Caco-2 (cell line): Measurements from ENCODE around the gene SPARC. TPM values are rescaled to one million over a fixed set of nuclear protein-coding genes. Genes with fewer than 3 reads are reported as not detected.

Experiments
- BruUV-seq: library from RNA; stranded (reverse); fragments of 400-500 nt; replicated peaks from 2 replicates; lab custom pipeline; 2021; lab: Mats Ljungman, UMichigan
- CTCF ChIA-PET: fragments of 300-600 bp; sonication (Branson Sonifier 250); formaldehyde crosslinking; loops from one replicate; lab custom pipeline; 2022; ENCODE audit warnings: antibody characterized with exemption; lab: Charles Lee
- POLR2A ChIA-PET: fragments of 300-600 bp; sonication (Branson Sonifier 250); formaldehyde crosslinking; loops from one replicate; lab custom pipeline; 2022; ENCODE audit warnings: antibody characterized with exemption; lab: Charles Lee
- DNase-seq, 2 experiments: peaks; one replicate each; pipeline versions ENCODE4 v3.0.0 to v3.0.0-alpha.2; 2020 to 2022
- H3K27me3 ChIP-seq: replicated peaks from 2 replicates; pipeline ENCODE4 v1.6.0; 2011; ENCODE audit warnings: low read length; ENCODE audit not compliant: control insufficient read depth, insufficient read depth
- H3K36me3 ChIP-seq: 2 replicates; pipeline ENCODE4 v1.5.1; 2011; ENCODE audit warnings: low read length; ENCODE audit not compliant: control insufficient read depth, insufficient read depth
- H3K4me1 ChIP-seq: fragments of 250-450 bp; sonication (Bioruptor Pico); 2 replicates; pipeline ENCODE4 v1.5.1; 2020; ENCODE audit warnings: mild to moderate bottlenecking
- H3K4me3 ChIP-seq: 2 replicates; pipeline ENCODE4 v1.5.1; 2011; ENCODE audit warnings: low read depth, mild to moderate bottlenecking, control low read depth, low read length
- H3K9me3 ChIP-seq: fragments of 250-450 bp; sonication (Bioruptor Pico); 2 replicates; pipeline ENCODE4 v1.5.1; 2020; ENCODE audit warnings: mild to moderate bottlenecking, moderate library complexity
- H3K27ac Mint-ChIP-seq: one replicate; pipeline ENCODE4 v1.8.0; 2022; ENCODE audit warnings: mixed read lengths; ENCODE audit not compliant: unreplicated experiment
- H3K27me3 Mint-ChIP-seq: one replicate; pipeline ENCODE4 v1.8.0; 2022; ENCODE audit warnings: mixed read lengths; ENCODE audit not compliant: insufficient read depth, unreplicated experiment
- H3K36me3 Mint-ChIP-seq: one replicate; pipeline ENCODE4 v1.8.0; 2022; ENCODE audit warnings: mild to moderate bottlenecking, mixed read lengths; ENCODE audit not compliant: insufficient read depth, unreplicated experiment
- H3K4me1 Mint-ChIP-seq: one replicate; pipeline ENCODE4 v1.8.0; 2022; ENCODE audit warnings: low read depth, mixed read lengths; ENCODE audit not compliant: unreplicated experiment
- H3K4me3 Mint-ChIP-seq: one replicate; pipeline ENCODE4 v1.8.0; 2022; ENCODE audit warnings: mild to moderate bottlenecking, moderate library complexity, mixed read lengths; ENCODE audit not compliant: unreplicated experiment
- H3K9me3 Mint-ChIP-seq: one replicate; pipeline ENCODE4 v1.8.0; 2022; ENCODE audit warnings: mixed read lengths; ENCODE audit not compliant: unreplicated experiment
- intact Hi-C: fragments of 100-400 bp; cut with micrococcal nuclease; formaldehyde crosslinking; loops from one replicate; pipeline ENCODE4 v1.10.0; 2022; ENCODE audit not compliant: unreplicated experiment
- total RNA-seq: library from RNA; stranded (reverse); gene quantifications from 2 replicates; pipeline ENCODE4 v1.2.3, GENCODE V29; 2022
- TF ChIP-seq, protein P1 (sequence below), 2 experiments: fragments of 200-600 bp in 1 of 2; IDR thresholded peaks; 1 replicate in 1 of 2; 2 replicates in 1 of 2; pipeline versions ENCODE4 v1.5.1 to v1.8.0; 2011 to 2022; ENCODE audit warnings: antibody characterized with exemption in 1 of 2, control low read depth in 1 of 2, inconsistent platforms in 1 of 2, low read depth in 1 of 2, low read length in 1 of 2, mild to moderate bottlenecking in 1 of 2, moderate library complexity in 1 of 2; ENCODE audit not compliant: insufficient read depth in 1 of 2, severe bottlenecking in 1 of 2, unreplicated experiment in 1 of 2

The SPARC gene
- total RNA-seq, 1 experiment from 2014 or later, result 22.7 TPM

DNA sequence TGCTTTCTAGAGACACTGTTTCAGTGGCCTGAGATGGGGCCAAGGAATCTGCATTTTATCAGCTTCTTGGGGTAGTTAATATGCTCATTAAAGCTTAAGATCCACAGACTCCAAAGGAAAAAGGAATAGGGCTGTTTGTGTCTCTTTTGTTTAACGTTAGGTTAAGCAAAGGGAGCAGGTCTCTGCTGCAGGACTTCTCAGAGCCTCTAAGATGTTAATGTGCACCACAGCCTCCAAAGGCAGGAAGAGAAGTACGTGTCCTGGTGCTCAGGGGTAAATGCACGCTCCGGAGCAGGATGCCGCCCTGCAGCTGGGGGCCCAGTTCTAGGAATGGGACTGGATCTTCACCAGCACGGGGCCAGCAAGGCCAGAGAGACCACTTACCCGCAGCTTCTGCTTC lies 19.6 kb downstream of the SPARC start:
- Mint-ChIP-seq H3K4me1 (peaks cover 28% of the 10 kb centered on the region), H3K9me3 (no peaks in the 10 kb centered on the region), H3K27ac (no peak overlapping the region), H3K27me3 (no peaks in the 10 kb centered on the region), H3K4me3 (no peak overlapping the region), H3K36me3 (no peaks in the 10 kb centered on the region)
- TF ChIP-seq, protein P1, sequence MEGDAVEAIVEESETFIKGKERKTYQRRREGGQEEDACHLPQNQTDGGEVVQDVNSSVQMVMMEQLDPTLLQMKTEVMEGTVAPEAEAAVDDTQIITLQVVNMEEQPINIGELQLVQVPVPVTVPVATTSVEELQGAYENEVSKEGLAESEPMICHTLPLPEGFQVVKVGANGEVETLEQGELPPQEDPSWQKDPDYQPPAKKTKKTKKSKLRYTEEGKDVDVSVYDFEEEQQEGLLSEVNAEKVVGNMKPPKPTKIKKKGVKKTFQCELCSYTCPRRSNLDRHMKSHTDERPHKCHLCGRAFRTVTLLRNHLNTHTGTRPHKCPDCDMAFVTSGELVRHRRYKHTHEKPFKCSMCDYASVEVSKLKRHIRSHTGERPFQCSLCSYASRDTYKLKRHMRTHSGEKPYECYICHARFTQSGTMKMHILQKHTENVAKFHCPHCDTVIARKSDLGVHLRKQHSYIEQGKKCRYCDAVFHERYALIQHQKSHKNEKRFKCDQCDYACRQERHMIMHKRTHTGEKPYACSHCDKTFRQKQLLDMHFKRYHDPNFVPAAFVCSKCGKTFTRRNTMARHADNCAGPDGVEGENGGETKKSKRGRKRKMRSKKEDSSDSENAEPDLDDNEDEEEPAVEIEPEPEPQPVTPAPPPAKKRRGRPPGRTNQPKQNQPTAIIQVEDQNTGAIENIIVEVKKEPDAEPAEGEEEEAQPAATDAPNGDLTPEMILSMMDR (IDR thresholded peaks at IDR 0.05; ENCODE audit: insufficient read depth in 1 of 2, low read depth in 1 of 2, low read length in 1 of 2, severe bottlenecking in 1 of 2, unreplicated experiment in 1 of 2), result no peak
- H3K4me1 ChIP-seq, result peaks cover 47% of the 10 kb centered on the region
- CTCF ChIA-PET, result no interaction called here
- H3K36me3 ChIP-seq, result no peaks in the 10 kb centered on the region
- no peaks in the 10 kb centered on the region for H3K27me3 ChIP-seq
- POLR2A ChIA-PET, result no interaction called here
- no peaks in the 10 kb centered on the region for H3K9me3 ChIP-seq
- H3K4me3 ChIP-seq, result no peak overlapping the region
- intact Hi-C loops, result no loop called here
- no peak for DNase-seq
- BruUV-seq, result no TSS peak

DNA sequence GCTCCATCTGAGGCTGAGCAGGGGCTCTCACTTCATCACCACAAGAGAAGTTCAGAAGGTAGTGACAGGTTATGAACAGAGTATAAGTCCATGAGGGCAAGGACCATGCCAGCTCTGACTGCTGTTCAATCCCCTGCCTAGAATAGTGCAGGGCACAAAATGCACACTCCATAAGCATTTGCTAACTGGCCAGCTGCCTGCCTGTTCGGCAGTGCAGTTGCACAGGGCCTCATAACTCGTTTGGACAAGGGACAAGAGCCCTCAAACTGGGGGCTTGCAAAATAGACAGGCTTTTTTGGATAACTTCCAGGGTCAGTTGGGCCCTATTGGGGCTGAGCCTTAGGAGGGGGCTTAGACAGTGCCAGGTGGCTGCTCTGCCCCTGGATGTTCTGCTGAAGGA lies 21.1 kb downstream of the SPARC start:
- Histone ChIP-seq H3K27me3 (no peaks in the 10 kb centered on the region), H3K4me1 (peaks cover 32% of the 10 kb centered on the region), H3K36me3 (no peaks in the 10 kb centered on the region), H3K9me3 (no peaks in the 10 kb centered on the region), H3K4me3 (no peak overlapping the region)
- no peaks in the 10 kb centered on the region for H3K27me3 Mint-ChIP-seq
- H3K4me1 Mint-ChIP-seq, result peaks cover 24% of the 10 kb centered on the region
- intact Hi-C loops, result no loop called here
- H3K27ac Mint-ChIP-seq, result no peak overlapping the region
- TF ChIP-seq, protein P1 (IDR thresholded peaks at IDR 0.05; ENCODE audit: insufficient read depth in 1 of 2, low read depth in 1 of 2, low read length in 1 of 2, severe bottlenecking in 1 of 2, unreplicated experiment in 1 of 2), result no peak
- no peak for DNase-seq
- BruUV-seq, result no TSS peak
- no peak overlapping the region for H3K4me3 Mint-ChIP-seq
- H3K9me3 Mint-ChIP-seq, result no peaks in the 10 kb centered on the region
- ChIA-PET POLR2A (no interaction called here), CTCF (interaction anchor here (0.7 to 1.5 kb wide), 2 partner anchors 13 to 76 kb away, joined by 4 to 7 read pairs; no protein-coding TSS in a partner anchor)
- H3K36me3 Mint-ChIP-seq, result no peaks in the 10 kb centered on the region

DNA sequence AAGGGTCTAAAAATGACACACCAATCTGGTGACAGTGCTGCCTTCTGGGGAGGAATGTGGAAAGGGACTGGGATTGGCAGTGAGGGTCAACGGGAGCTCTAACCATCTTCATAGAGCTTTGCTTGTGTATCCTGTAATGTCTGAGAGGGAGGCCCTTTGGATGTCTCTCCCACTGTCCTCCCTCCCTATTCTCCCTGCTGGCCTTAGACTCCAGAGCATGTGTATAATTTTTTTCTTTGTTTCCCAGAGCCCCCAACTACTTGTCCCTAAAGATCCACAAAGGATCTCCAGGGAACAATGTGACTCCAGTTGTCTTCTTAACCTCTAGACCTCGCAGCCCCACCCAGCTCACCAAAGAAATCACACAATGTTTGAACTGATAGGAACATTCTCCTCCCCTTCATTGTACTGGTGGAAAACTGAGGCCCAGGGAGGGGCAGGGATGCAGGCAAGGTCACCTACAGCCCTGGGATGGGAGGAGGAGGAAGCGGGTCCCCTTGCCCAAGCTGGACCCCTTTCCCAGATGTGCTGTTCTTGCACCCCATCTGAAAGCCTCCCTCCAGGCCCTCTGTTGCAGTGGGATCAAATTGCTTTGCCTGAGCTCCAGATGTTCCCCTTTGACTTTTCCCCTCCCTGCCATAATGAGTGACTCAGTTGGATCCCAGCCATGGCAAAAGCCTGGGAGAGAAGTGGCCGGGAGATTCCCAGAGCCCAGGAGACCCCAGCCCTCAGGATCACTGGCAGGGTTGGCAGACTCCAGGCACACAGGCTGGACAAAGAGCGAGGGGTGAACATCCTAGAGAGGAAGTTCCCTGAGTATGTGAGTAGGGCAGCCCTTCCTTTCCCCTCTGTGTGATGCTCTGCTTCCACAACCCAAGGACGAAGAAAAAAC lies 21.8 kb downstream of the SPARC start:
- H3K4me3 ChIP-seq, result no peak overlapping the region
- no peaks in the 10 kb centered on the region for H3K9me3 ChIP-seq
- H3K4me1 ChIP-seq, result peaks cover 25% of the 10 kb centered on the region
- H3K36me3 ChIP-seq, result no peaks in the 10 kb centered on the region
- ChIA-PET POLR2A (no interaction called here), CTCF (interaction anchor here (0.7 to 1.5 kb wide), 2 partner anchors 12 to 77 kb away, joined by 4 to 7 read pairs; no protein-coding TSS in a partner anchor)
- TF ChIP-seq, protein P1 (IDR thresholded peaks at IDR 0.05; ENCODE audit: insufficient read depth in 1 of 2, low read depth in 1 of 2, low read length in 1 of 2, severe bottlenecking in 1 of 2, unreplicated experiment in 1 of 2), result no peak
- Mint-ChIP-seq H3K9me3 (no peaks in the 10 kb centered on the region), H3K36me3 (no peaks in the 10 kb centered on the region), H3K4me3 (no peak overlapping the region), H3K4me1 (peaks cover 17% of the 10 kb centered on the region), H3K27me3 (no peaks in the 10 kb centered on the region), H3K27ac (peak overlapping the region; percentile 7)
- no peak for DNase-seq
- H3K27me3 ChIP-seq, result no peaks in the 10 kb centered on the region
- BruUV-seq, result no TSS peak
- intact Hi-C loops, result no loop called here
